Ishikawa (cell line): ENCODE results near the gene CRTAP.

Source experiments
- CEBPB ChIP-seq: IDR thresholded peaks from 2 replicates; pipeline ENCODE4 v1.6.1; 2012
- CREB1 ChIP-seq: IDR thresholded peaks from 2 replicates; pipeline ENCODE4 v1.6.1; 2012; ENCODE audit warnings: low read depth
- EGR1 ChIP-seq: IDR thresholded peaks from 2 replicates; pipeline ENCODE4 v1.6.1; 2012
- EP300 ChIP-seq: IDR thresholded peaks from 2 replicates; pipeline ENCODE4 v1.6.1; 2012; ENCODE audit warnings: borderline replicate concordance
- FOXM1 ChIP-seq: IDR thresholded peaks from 2 replicates; pipeline ENCODE4 v1.6.1; 2012; ENCODE audit warnings: low read depth, borderline replicate concordance
- NFIC ChIP-seq: IDR thresholded peaks from 2 replicates; pipeline ENCODE4 v1.6.1; 2012
- RAD21 ChIP-seq: IDR thresholded peaks from 2 replicates; pipeline ENCODE4 v1.6.1; 2012; ENCODE audit warnings: low read depth
- TAF1 ChIP-seq: IDR thresholded peaks from 2 replicates; pipeline ENCODE4 v1.6.1; 2012; ENCODE audit warnings: low read depth, mild to moderate bottlenecking
- TCF12 ChIP-seq: IDR thresholded peaks from 2 replicates; pipeline ENCODE4 v1.6.1; 2012; ENCODE audit warnings: low read depth
- TEAD4 ChIP-seq: IDR thresholded peaks from 2 replicates; pipeline ENCODE4 v1.6.1; 2012
- YY1 ChIP-seq: IDR thresholded peaks from 2 replicates; pipeline ENCODE4 v1.6.1; 2012; ENCODE audit warnings: low read depth
- ZBTB7A ChIP-seq: IDR thresholded peaks from 2 replicates; pipeline ENCODE4 v1.6.1; 2012; ENCODE audit warnings: low read depth
- TF ChIP-seq, protein P1 (sequence below): IDR thresholded peaks from 2 replicates; pipeline ENCODE4 v1.6.1; 2012
- TF ChIP-seq, protein P2 (sequence below): IDR thresholded peaks from 2 replicates; pipeline ENCODE4 v1.6.1; 2012; ENCODE audit warnings: low read depth, mild to moderate bottlenecking
- TF ChIP-seq, protein P3 (sequence below): IDR thresholded peaks from 2 replicates; pipeline ENCODE4 v1.6.1; 2012

Gene CRTAP

DNA sequence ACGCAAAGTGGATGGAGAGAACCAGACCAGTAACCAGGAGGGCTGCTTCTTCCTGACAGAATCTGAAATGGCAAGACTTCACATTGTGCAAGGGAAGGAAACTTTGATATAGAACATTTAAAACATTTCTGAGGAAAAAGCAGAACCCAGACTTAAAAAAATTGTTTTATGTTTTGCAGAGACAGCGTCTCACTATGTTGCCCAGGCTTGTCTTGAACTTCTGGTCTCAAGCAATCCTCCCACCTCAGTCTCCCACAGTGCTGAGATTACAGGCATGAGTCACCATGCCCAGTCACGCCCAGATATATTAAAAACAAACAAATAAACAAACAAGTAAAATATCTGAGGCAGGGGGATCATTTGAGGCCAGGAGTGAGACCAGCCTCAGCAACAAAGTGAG, 46.2 kb downstream of the CRTAP start:
- TF ChIP-seq, protein P1, sequence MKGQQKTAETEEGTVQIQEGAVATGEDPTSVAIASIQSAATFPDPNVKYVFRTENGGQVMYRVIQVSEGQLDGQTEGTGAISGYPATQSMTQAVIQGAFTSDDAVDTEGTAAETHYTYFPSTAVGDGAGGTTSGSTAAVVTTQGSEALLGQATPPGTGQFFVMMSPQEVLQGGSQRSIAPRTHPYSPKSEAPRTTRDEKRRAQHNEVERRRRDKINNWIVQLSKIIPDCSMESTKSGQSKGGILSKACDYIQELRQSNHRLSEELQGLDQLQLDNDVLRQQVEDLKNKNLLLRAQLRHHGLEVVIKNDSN, result no peak
- no peak for TF ChIP-seq FOXM1

DNA sequence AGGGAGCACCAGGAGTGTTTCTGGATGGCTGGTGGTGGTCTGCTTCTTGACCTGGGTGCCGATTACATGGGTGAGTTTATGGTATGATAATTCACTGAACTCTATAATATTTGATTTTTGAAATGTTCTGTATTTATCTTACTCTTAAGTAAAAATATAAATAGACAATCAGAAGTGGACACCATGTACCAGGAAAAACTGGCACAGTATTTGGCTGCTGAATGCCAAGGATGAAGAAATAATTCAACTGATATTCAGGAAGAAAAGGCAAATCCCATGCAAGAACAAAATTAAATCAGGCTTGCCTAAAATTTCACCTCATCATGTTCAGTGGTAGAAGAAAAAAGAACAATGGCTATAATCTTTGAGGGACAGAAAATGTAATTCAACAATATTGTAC, 51.6 kb downstream of the CRTAP start:
- no peak for TF ChIP-seq EGR1
- no peak for TF ChIP-seq TCF12
- TF ChIP-seq EP300, result no peak
- no peak for TF ChIP-seq CREB1
- TF ChIP-seq TAF1, result no peak
- TF ChIP-seq, protein P2, sequence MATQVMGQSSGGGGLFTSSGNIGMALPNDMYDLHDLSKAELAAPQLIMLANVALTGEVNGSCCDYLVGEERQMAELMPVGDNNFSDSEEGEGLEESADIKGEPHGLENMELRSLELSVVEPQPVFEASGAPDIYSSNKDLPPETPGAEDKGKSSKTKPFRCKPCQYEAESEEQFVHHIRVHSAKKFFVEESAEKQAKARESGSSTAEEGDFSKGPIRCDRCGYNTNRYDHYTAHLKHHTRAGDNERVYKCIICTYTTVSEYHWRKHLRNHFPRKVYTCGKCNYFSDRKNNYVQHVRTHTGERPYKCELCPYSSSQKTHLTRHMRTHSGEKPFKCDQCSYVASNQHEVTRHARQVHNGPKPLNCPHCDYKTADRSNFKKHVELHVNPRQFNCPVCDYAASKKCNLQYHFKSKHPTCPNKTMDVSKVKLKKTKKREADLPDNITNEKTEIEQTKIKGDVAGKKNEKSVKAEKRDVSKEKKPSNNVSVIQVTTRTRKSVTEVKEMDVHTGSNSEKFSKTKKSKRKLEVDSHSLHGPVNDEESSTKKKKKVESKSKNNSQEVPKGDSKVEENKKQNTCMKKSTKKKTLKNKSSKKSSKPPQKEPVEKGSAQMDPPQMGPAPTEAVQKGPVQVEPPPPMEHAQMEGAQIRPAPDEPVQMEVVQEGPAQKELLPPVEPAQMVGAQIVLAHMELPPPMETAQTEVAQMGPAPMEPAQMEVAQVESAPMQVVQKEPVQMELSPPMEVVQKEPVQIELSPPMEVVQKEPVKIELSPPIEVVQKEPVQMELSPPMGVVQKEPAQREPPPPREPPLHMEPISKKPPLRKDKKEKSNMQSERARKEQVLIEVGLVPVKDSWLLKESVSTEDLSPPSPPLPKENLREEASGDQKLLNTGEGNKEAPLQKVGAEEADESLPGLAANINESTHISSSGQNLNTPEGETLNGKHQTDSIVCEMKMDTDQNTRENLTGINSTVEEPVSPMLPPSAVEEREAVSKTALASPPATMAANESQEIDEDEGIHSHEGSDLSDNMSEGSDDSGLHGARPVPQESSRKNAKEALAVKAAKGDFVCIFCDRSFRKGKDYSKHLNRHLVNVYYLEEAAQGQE, result no peak

DNA sequence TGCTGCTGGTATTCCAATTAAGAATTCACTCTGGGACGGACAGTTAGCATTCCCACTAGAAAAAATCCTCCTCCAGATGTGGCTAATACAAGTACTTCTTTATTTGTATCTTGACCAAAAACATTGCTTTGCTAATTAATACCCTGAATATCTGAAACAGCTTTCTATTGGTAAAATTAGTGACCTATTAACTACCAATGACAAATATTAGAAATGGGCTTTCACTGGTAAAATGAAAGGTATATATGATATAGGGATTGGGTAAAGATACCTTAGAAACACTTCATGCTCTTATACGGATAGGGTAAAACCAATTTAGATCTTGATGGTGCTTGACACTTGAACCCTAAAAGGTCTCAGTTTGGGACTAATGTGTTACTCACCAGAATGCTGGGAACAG, 52.3 kb downstream of the CRTAP start:
- TF ChIP-seq TCF12, result no peak
- TF ChIP-seq RAD21, result no peak
- TF ChIP-seq, protein P1, result no peak
- TF ChIP-seq CEBPB, result no peak
- no peak for TF ChIP-seq ZBTB7A
- TF ChIP-seq TEAD4, result no peak
- TF ChIP-seq FOXM1, result no peak
- TF ChIP-seq, protein P2, result no peak
- no peak for TF ChIP-seq NFIC
- TF ChIP-seq, protein P3, sequence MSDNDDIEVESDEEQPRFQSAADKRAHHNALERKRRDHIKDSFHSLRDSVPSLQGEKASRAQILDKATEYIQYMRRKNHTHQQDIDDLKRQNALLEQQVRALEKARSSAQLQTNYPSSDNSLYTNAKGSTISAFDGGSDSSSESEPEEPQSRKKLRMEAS, result no peak
- TF ChIP-seq EGR1, result no peak

DNA sequence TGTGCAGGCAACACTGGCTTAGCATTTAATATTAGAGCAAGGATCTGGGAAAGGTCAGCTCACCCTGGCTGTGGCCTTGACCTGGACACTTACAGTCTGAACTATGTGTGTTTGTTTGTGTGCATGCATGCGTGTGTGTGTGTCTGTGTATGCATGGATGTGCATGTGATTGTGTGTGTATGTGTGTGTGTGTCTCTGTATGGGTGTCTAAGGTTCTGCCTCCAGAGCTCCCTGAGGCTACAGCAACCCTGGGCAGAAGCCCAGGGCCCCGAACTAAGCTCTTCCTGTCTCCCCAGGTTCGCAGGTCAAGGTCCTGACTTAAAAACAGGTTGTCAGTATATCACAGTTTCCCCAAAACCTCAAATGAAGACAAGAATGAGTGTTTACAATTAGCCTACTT, 53.5 kb downstream of the CRTAP start:
- TF ChIP-seq EP300 (no peak), NFIC (no peak), ZBTB7A (no peak), FOXM1 (no peak), EGR1 (no peak), CREB1 (no peak), TAF1 (no peak), CEBPB (no peak)
- TF ChIP-seq, protein P1, result no peak

DNA sequence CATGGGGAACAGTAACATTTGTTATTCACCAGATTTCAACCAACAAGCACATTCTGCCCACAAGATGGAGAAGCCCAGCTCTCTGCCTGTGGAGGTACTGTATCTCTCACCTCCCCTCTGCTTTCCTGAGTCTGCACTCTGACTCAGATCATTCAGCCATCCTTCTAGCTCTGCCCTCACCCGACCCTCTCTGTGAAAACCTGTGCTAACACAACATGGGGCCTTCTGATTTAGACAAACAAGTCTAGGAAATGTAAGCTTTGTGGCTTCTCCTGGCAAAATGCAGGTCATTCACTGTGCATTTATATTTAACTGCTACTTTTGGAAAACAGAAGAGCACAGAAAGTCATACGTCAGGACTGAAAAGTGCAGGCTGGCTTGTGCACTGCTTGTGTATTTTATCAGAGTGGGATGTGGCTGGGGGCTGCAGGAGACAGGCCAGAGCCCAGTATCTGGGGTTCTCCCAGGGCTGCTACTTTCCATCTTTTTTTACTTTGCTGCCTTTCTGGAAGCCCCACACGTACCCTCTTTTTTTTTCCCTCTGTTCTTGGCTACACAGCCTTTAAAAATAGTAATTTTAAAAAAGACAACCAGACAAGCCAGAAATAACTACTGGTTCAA, 54.0 kb downstream of the CRTAP start:
- no peak for TF ChIP-seq TAF1
- TF ChIP-seq CREB1, result no peak
- no peak for TF ChIP-seq CEBPB
- no peak for TF ChIP-seq TCF12
- TF ChIP-seq, protein P1, result no peak
- TF ChIP-seq EP300, result no peak
- TF ChIP-seq EGR1, result no peak
- TF ChIP-seq NFIC, result no peak
- TF ChIP-seq, protein P2, result no peak
- TF ChIP-seq, protein P3, result no peak
- TF ChIP-seq ZBTB7A, result no peak
- no peak for TF ChIP-seq YY1
- no peak for TF ChIP-seq RAD21
- TF ChIP-seq TEAD4, result no peak
